Activated CD4-positive, alpha-beta T cell treated with anti-CD3 and anti-CD28 coated beads, Interleukin-2, amount 50 U/mL, for 16 hours (primary cell): Measurements from ENCODE around the gene METTL22.

Source experiments
- DNase-seq: peaks from one replicate; pipeline ENCODE4 v3.0.0-alpha.2; 2020

Gene METTL22

GRCh38 chr16:8697965-8698364 is 76.5 kb downstream of the METTL22 start:
- DNase-seq, result no peak
